HCT116 (cell line): Measurements from ENCODE around the gene WSCD2. TPM values are rescaled to one million over a fixed set of nuclear protein-coding genes. Genes with fewer than 3 reads are reported as not detected.

Source experiments
- ATAC-seq: fragments of 200-7000 bp; cut with Tn5 transposase; 2 replicates; pipeline ENCODE4 v1.9.1; 2020; ENCODE audit warnings: mild to moderate bottlenecking, moderate library complexity
- BruUV-seq: library from RNA; stranded (reverse); fragments of 400-500 nt; replicated peaks from 2 replicates; lab custom pipeline; 2021; lab: Mats Ljungman, UMichigan
- CTCF ChIA-PET: fragments of 300-600 bp; sonication (Branson Sonifier 250); formaldehyde crosslinking; loops from one replicate; lab custom pipeline; 2021; ENCODE audit warnings: antibody characterized with exemption; lab: Charles Lee
- POLR2A ChIA-PET: fragments of 300-600, 350-600 bp; sonication (Branson Sonifier 250); formaldehyde crosslinking; loops from one replicate; lab custom pipeline; 2021; ENCODE audit warnings: antibody characterized with exemption; lab: Charles Lee
- RAD21 ChIA-PET, 2 experiments: fragments of 300-600 bp; sonication (Branson Sonifier 250); formaldehyde crosslinking; loops; one replicate each; lab custom pipeline; 2023; ENCODE audit warnings: low total read pairs in 2 of 2; ENCODE audit not compliant: uncharacterized antibody in 2 of 2, unreplicated experiment in 2 of 2, low non-redundant PET in 1 of 2; lab: Charles Lee
- DNase-seq: peaks from one replicate; pipeline ENCODE4 v3.0.0-alpha.2; 2010; ENCODE audit warnings: low read depth, low spot score
- H2AFZ ChIP-seq: fragments of 200-600 bp; shearing (Covaris generic), sonication (generic); 2 replicates; pipeline ENCODE4 v1.6.1; 2017; ENCODE audit warnings: low read depth, mixed run types, mixed read lengths, antibody characterized with exemption, low read length; ENCODE audit not compliant: poor library complexity, severe bottlenecking
- H3K27ac ChIP-seq: 2 replicates; pipeline ENCODE4 v1.5.1; 2012; ENCODE audit warnings: low read depth, low read length
- H3K27me3 ChIP-seq: fragments of 200-600 bp; sonication (generic); 2 replicates; pipeline ENCODE4 v1.6.1; 2016; ENCODE audit warnings: mixed run types, low read length, mixed read lengths; ENCODE audit not compliant: insufficient read depth
- H3K36me3 ChIP-seq, 2 experiments: fragments of 200-500 bp in 1 of 2; fragments of 200-600 bp in 1 of 2; sonication (Bioruptor generic) in 1 of 2; sonication (generic) in 1 of 2; 2 replicates each; pipeline versions ENCODE4 v1.5.1 to v1.6.1; 2014 to 2016; ENCODE audit warnings: low read length in 2 of 2, inconsistent platforms in 1 of 2, mixed read lengths in 1 of 2, mixed run types in 1 of 2; ENCODE audit not compliant: insufficient read depth in 2 of 2, control insufficient read depth in 1 of 2
- H3K4me1 ChIP-seq, 2 experiments: fragments of 200-600 bp in 1 of 2; sonication (generic) in 1 of 2; 2 replicates each; pipeline versions ENCODE4 v1.5.1 to v1.6.1; 2012 to 2017; ENCODE audit warnings: low read length in 2 of 2, inconsistent platforms in 1 of 2, mild to moderate bottlenecking in 1 of 2, mixed read lengths in 1 of 2, mixed run types in 1 of 2, moderate library complexity in 1 of 2; ENCODE audit not compliant: insufficient read depth in 2 of 2, control insufficient read depth in 1 of 2
- H3K4me2 ChIP-seq: fragments of 200-600 bp; sonication (generic); 2 replicates; pipeline ENCODE4 v1.6.1; 2017; ENCODE audit warnings: mixed run types, low read length, mixed read lengths
- H3K4me3 ChIP-seq, 2 experiments: fragments of 200-600 bp in 1 of 2; sonication (generic) in 1 of 2; replicated peaks in 1 of 2; 2 replicates each; pipeline ENCODE4 v1.5.1; 2011 to 2016; ENCODE audit warnings: low read length in 2 of 2, control low read depth in 1 of 2, low read depth in 1 of 2, mild to moderate bottlenecking in 1 of 2, mixed read lengths in 1 of 2, mixed run types in 1 of 2
- H3K79me2 ChIP-seq: fragments of 200-600 bp; sonication (generic); 2 replicates; pipeline ENCODE4 v1.6.1; 2017; ENCODE audit warnings: mild to moderate bottlenecking, mixed run types, low read length, moderate library complexity, mixed read lengths; ENCODE audit not compliant: insufficient read depth
- H3K9ac ChIP-seq: fragments of 200-600 bp; sonication (generic); 2 replicates; pipeline ENCODE4 v1.6.1; 2016; ENCODE audit warnings: low read length, mixed read lengths
- H3K9me2 ChIP-seq: fragments of 200-600 bp; sonication (generic), shearing (Covaris generic); 2 replicates; pipeline ENCODE4 v1.6.1; 2017; ENCODE audit warnings: mixed run types, mild to moderate bottlenecking, moderate library complexity; ENCODE audit not compliant: insufficient read depth
- H3K9me3 ChIP-seq, 2 experiments: fragments of 200-500 bp in 1 of 2; fragments of 200-600 bp in 1 of 2; sonication (Bioruptor generic) in 1 of 2; sonication (generic) in 1 of 2; 2 replicates each; pipeline ENCODE4 v1.6.1; 2014 to 2017; ENCODE audit warnings: low read length in 2 of 2, mixed read lengths in 2 of 2, inconsistent platforms in 1 of 2, low read depth in 1 of 2, mild to moderate bottlenecking in 1 of 2, mixed run types in 1 of 2, moderate library complexity in 1 of 2; ENCODE audit not compliant: control insufficient read depth in 1 of 2, insufficient read depth in 1 of 2
- H4K20me1 ChIP-seq: fragments of 200-600 bp; sonication (generic), shearing (Covaris generic); 2 replicates; pipeline ENCODE4 v1.6.1; 2017; ENCODE audit warnings: mixed run types, mild to moderate bottlenecking, moderate library complexity; ENCODE audit not compliant: insufficient read depth
- ATF3 ChIP-seq: IDR thresholded peaks from 2 replicates; pipeline ENCODE4 v1.6.1; 2012
- CTCF ChIP-seq, 3 experiments: fragments of 200-600 bp in 1 of 3; sonication (generic) in 1 of 3; IDR thresholded peaks in 2 of 3; conservative IDR thresholded peaks in 1 of 3; 2 replicates each; pipeline ENCODE4 v1.5.1; 2012 to 2017; ENCODE audit warnings: low read depth in 2 of 3, low read length in 2 of 3, antibody characterized with exemption in 1 of 3, borderline replicate concordance in 1 of 3, control low read depth in 1 of 3, mild to moderate bottlenecking in 1 of 3, mixed read lengths in 1 of 3, mixed run types in 1 of 3, moderate library complexity in 1 of 3; ENCODE audit not compliant: insufficient read depth in 1 of 3
- EGR1 ChIP-seq: IDR thresholded peaks from 2 replicates; pipeline ENCODE4 v1.6.1; 2012; ENCODE audit warnings: low read depth
- EZH2 ChIP-seq: fragments of 200-600 bp; sonication (generic); IDR thresholded peaks from 2 replicates; pipeline ENCODE4 v1.6.1; 2017; ENCODE audit warnings: antibody characterized with exemption, mixed run types
- EZH2phosphoT487 ChIP-seq: fragments of 200-600 bp; IDR thresholded peaks from 2 replicates; pipeline ENCODE4 v1.6.1; 2018; ENCODE audit warnings: antibody characterized with exemption, borderline replicate concordance
- FOSL1 ChIP-seq: IDR thresholded peaks from 2 replicates; pipeline ENCODE4 v1.6.1; 2012; ENCODE audit warnings: low read depth
- TCF7L2 ChIP-seq: IDR thresholded peaks from 2 replicates; pipeline ENCODE4 v1.7.0; 2011; ENCODE audit warnings: borderline replicate concordance, inconsistent platforms; ENCODE audit not compliant: insufficient read depth, insufficient read length; ENCODE audit errors: extremely low read depth
- YY1 ChIP-seq: IDR thresholded peaks from 2 replicates; pipeline ENCODE4 v1.6.1; 2011; ENCODE audit warnings: low read length, low read depth, moderate library complexity, mild to moderate bottlenecking; ENCODE audit not compliant: insufficient replicate concordance; ENCODE audit errors: extremely low read depth
- intact Hi-C: fragments of 100-400 bp; cut with micrococcal nuclease; formaldehyde crosslinking; loops from 2 replicates; pipeline ENCODE4 v1.10.0; 2022
- total RNA-seq: library from RNA; stranded (reverse); gene quantifications from one replicate; pipeline ENCODE4 v1.2.1, GENCODE V29; 2021; ENCODE audit not compliant: unreplicated experiment

The WSCD2 gene
- total RNA-seq, 1 experiment from 2014 or later, result 0.05 TPM

- H3K9me3 ChIP-seq, result no peaks in the 10 kb centered on the region
- ATAC-seq (no peak), DNase-seq (no peak)
- no peaks in the 10 kb centered on the region for H3K36me3 ChIP-seq
- TF ChIP-seq ATF3 (no peak), EGR1 (no peak), EZH2 (no peak), EZH2phosphoT487 (no peak), YY1 (no peak), TCF7L2 (no peak), FOSL1 (no peak), CTCF (IDR thresholded peaks at IDR 0.05 in 2 of 3, conservative IDR thresholded peaks at IDR 0.05 in 1 of 3; ENCODE audit: borderline replicate concordance in 1 of 3, insufficient read depth in 1 of 3, low read depth in 2 of 3, low read length in 2 of 3) (no peak)
- no peak overlapping the region for H2AFZ ChIP-seq
- peaks cover 54% of the 10 kb centered on the region for H3K27me3 ChIP-seq
- no peaks in the 10 kb centered on the region for H3K79me2 ChIP-seq
- H3K4me1 ChIP-seq, result peaks cover 0 to 3% of the 10 kb centered on the region in 2 experiments; a peak in 1 of 4 replicates
- CTCF ChIA-PET, result no interaction called here
- no peak overlapping the region for H3K9ac ChIP-seq
- BruUV-seq, result no TSS peak
- no peak overlapping the region for H3K4me2 ChIP-seq
- intact Hi-C loops, result no loop called here
- RAD21 ChIA-PET, result no interaction called here
- H3K9me2 ChIP-seq, result no peaks in the 10 kb centered on the region
- H3K4me3 ChIP-seq, result no peak overlapping the region
- no peaks in the 10 kb centered on the region for H4K20me1 ChIP-seq
- H3K27ac ChIP-seq, result no peak overlapping the region
- POLR2A ChIA-PET, result no interaction called here
Observed at GRCh38 chr12:108234158-108234557, 105.1 kb downstream of the WSCD2 start.
